HL-60/S4 (cell line): ENCODE measurements around the gene SLC51A.

Experiments
- in situ Hi-C: fragments of 300-500 bp; cut with MboI; formaldehyde crosslinking; loops from 2 replicates; pipeline ENCODE4 v1.14.3; 2022; ENCODE audit warnings: low sequenced_read_pairs

SLC51A gene

GRCh38 chr3:196232154-196232881, 16.0 kb downstream of the SLC51A start:
- in situ Hi-C loops: loop anchor here (25.0 kb wide), 1 partner anchor 930 kb away; no protein-coding TSS in a partner anchor

GRCh38 chr3:196232882-196233251, 16.5 kb downstream of the SLC51A start:
- in situ Hi-C loops: loop anchor here (25.0 kb wide), 1 partner anchor 929 kb away; no protein-coding TSS in a partner anchor

GRCh38 chr3:196235452-196236122, 19.3 kb downstream of the SLC51A start:
- in situ Hi-C loops: loop anchor here (25.0 kb wide), 1 partner anchor 927 kb away; no protein-coding TSS in a partner anchor

GRCh38 chr3:196236223-196236622, 19.9 kb downstream of the SLC51A start:
- in situ Hi-C loops: loop anchor here (25.0 kb wide), 1 partner anchor 926 kb away; no protein-coding TSS in a partner anchor

GRCh38 chr3:196237203-196237602, 20.9 kb downstream of the SLC51A start:
- in situ Hi-C loops: loop anchor here (25.0 kb wide), 1 partner anchor 925 kb away; no protein-coding TSS in a partner anchor

GRCh38 chr3:196238612-196239560, 22.6 kb downstream of the SLC51A start:
- in situ Hi-C loops: loop anchor here (25.0 kb wide), 1 partner anchor 923 kb away; no protein-coding TSS in a partner anchor

GRCh38 chr3:196240424-196240823, 24.1 kb downstream of the SLC51A start:
- in situ Hi-C loops: loop anchor here (25.0 kb wide), 1 partner anchor 922 kb away; no protein-coding TSS in a partner anchor

- in situ Hi-C loops: loop anchor here (25.0 kb wide), 1 partner anchor 921 kb away; no protein-coding TSS in a partner anchor
Observed at GRCh38 chr3:196241704-196242103, 25.4 kb downstream of the SLC51A start.

GRCh38 chr3:196244166-196244565, 27.8 kb downstream of the SLC51A start:
- in situ Hi-C loops: loop anchor here (25.0 kb wide), 1 partner anchor 918 kb away; no protein-coding TSS in a partner anchor

- in situ Hi-C loops: loop anchor here (25.0 kb wide), 1 partner anchor 916 kb away; no protein-coding TSS in a partner anchor
Observed at GRCh38 chr3:196246612-196247308, 30.4 kb downstream of the SLC51A start.

GRCh38 chr3:196251918-196252317, 35.6 kb downstream of the SLC51A start:
- in situ Hi-C loops: no loop called here

GRCh38 chr3:196254376-196255283, 38.3 kb downstream of the SLC51A start:
- in situ Hi-C loops: loop anchor here (5.0 kb wide), 1 partner anchor 263 kb away; the partner anchor contains the start of gene SMCO1

GRCh38 chr3:196255776-196256175, 39.4 kb downstream of the SLC51A start:
- in situ Hi-C loops: loop anchor here (5.0 kb wide), 1 partner anchor 262 kb away; the partner anchor contains the start of gene SMCO1

GRCh38 chr3:196260784-196261183, 44.5 kb downstream of the SLC51A start:
- in situ Hi-C loops: no loop called here

- in situ Hi-C loops: no loop called here
Observed at GRCh38 chr3:196263819-196264218, 47.5 kb downstream of the SLC51A start.

GRCh38 chr3:196268284-196269163, 52.2 kb downstream of the SLC51A start:
- in situ Hi-C loops: no loop called here

GRCh38 chr3:196270499-196270898, 54.2 kb downstream of the SLC51A start:
- in situ Hi-C loops: no loop called here

- in situ Hi-C loops: no loop called here
Observed at GRCh38 chr3:196272826-196273225, 56.5 kb downstream of the SLC51A start.
